Measurements from ENCODE around the gene CLDN3. TPM values are rescaled to one million over a fixed set of nuclear protein-coding genes. Genes with fewer than 3 reads are reported as not detected.
A peak's percentile ranks its signal among the peaks of the same experiment; 100 is the strongest.

The CLDN3 gene
- total and polyA plus RNA-seq, 9 of the 15 experiments (the other 6 are each of a cell fraction or from before 2014, with no cell fraction given), result 0.29 TPM; not detected in 8

DNA sequence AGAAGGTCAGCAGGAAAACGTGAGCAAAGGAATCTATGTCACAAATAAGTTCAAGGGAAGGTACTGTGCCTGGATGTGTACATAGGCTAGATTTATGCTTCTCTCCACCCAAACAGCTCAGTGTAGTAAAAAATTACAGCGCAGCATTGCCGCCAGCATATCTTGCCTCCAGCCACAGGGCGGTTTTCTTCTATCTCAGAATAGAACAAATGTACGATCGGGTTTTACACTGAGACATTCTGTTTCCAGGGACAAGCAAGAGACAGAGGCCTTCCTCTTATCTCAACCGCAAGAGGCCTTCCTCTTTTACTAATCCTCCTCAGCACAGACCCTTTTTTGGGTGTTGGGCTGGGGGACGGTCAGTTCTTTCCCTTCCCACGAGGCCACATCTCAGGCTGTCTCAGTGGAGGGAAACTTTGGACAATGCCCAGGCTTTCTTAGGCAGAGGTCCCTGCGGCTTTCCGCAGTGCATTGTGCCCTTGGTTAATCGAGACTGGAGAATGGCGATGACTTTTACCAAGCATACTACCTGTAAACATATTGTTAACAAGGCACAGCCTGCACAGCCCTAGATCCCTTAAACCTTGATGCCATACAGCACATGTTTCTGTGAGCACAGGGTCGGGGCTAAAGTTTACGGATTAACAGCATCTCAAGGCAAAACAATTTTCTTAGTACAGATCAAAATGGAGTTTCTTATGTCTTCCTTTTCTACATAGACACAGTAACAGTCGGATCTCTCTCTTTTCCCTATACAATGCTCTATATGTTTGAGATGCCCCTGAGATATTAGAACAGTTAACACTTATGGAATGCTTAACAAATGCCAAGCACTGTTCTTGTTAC, 19.9 kb downstream of the CLDN3 start (continued):
- TF ChIP-seq, protein P1, sequence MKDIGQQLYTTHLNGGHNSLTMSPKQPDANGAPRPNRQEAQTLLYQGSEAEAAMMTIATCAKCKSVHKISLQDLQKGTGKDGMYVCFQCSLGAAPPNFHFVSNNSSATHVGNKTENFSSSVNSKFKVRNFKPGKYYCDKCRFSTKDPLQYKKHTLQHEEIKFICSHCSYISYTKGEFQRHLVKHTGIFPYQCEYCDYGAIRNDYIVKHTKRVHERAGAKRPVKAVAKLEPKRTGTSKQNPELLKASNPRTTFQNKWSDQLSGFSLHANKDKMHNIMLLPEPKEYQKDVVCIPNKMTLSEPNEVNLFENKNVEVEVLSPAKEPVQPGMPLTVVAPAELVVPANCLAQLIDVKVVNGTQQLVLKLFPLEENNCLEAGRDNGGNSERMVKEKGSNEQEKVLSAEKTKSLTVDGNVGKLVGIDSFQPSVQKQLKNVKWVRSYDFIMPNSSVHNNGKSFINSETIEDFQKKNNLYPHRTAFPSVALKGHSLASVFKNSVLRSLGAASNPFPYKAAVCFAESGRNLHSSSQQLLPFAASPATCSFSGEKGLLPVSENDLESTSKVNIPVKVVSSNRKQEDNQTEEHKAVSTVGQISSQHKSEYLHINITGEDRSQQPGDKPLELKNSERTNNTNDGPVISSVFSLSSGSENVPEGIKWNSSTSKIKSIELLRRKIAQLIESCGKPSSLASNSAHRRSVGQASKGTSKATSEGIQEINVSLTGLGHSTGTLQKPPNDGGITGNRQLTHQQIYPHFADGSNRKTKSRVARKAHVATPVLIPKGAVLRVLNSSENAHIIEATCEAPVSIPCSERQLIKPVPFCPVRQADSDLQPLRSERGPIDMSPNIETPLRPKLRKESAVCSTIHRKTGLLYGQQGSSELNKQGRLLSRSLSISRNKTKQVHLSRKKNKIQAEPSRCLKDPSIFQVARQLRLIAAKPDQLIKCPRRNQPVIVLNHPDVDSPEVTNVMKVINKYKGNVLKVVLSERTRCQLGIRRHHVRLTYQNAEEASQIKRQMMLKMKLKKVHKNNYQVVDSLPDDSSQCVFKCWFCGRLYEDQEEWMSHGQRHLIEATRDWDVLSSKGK (CRISPR knock-in tag; IDR thresholded peaks at IDR 0.05), result no peak
- TF ChIP-seq MAZ (CRISPR knock-in tag; conservative IDR thresholded peaks at IDR 0.05 in 1 of 2, IDR thresholded peaks at IDR 0.05 in 1 of 2) (no peak), MIER1 (IDR thresholded peaks at IDR 0.05; ENCODE audit: low read depth) (no peak), KDM2B (CRISPR knock-in tag; IDR thresholded peaks at IDR 0.05) (no peak), EP400 (IDR thresholded peaks at IDR 0.05) (no peak), ZNF444 (CRISPR knock-in tag; IDR thresholded peaks at IDR 0.05) (no peak), LCOR (CRISPR knock-in tag; IDR thresholded peaks at IDR 0.05) (peak; percentile 15; the same call in 1 of the 2 replicates), KLF13 (tag; IDR thresholded peaks at IDR 0.05; ENCODE audit: borderline replicate concordance, low read depth) (no peak), L3MBTL2 (IDR thresholded peaks at IDR 0.05) (0 out of 2 replicates have a peak, but pooled peaks have one; percentile 53), TRIM28 (IDR thresholded peaks at IDR 0.05) (no peak), CBFA2T3 (IDR thresholded peaks at IDR 0.05) (peak; percentile 69), XRCC3 (IDR thresholded peaks at IDR 0.05) (no peak), U2AF1 (optimal IDR thresholded peaks at IDR 0.05; ENCODE audit: low read depth, low read length) (no peak), MTA3 (IDR thresholded peaks at IDR 0.05; ENCODE audit: borderline replicate concordance) (0 out of 2 replicates have a peak, but pooled peaks have one; percentile 33), ZNF75A (CRISPR knock-in tag; IDR thresholded peaks at IDR 0.05) (no peak)
- TF ChIP-seq, protein P2, sequence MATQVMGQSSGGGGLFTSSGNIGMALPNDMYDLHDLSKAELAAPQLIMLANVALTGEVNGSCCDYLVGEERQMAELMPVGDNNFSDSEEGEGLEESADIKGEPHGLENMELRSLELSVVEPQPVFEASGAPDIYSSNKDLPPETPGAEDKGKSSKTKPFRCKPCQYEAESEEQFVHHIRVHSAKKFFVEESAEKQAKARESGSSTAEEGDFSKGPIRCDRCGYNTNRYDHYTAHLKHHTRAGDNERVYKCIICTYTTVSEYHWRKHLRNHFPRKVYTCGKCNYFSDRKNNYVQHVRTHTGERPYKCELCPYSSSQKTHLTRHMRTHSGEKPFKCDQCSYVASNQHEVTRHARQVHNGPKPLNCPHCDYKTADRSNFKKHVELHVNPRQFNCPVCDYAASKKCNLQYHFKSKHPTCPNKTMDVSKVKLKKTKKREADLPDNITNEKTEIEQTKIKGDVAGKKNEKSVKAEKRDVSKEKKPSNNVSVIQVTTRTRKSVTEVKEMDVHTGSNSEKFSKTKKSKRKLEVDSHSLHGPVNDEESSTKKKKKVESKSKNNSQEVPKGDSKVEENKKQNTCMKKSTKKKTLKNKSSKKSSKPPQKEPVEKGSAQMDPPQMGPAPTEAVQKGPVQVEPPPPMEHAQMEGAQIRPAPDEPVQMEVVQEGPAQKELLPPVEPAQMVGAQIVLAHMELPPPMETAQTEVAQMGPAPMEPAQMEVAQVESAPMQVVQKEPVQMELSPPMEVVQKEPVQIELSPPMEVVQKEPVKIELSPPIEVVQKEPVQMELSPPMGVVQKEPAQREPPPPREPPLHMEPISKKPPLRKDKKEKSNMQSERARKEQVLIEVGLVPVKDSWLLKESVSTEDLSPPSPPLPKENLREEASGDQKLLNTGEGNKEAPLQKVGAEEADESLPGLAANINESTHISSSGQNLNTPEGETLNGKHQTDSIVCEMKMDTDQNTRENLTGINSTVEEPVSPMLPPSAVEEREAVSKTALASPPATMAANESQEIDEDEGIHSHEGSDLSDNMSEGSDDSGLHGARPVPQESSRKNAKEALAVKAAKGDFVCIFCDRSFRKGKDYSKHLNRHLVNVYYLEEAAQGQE (IDR thresholded peaks at IDR 0.05; ENCODE audit: borderline replicate concordance), result no peak
- TF ChIP-seq, protein P2 (CRISPR knock-in tag; IDR thresholded peaks at IDR 0.05; ENCODE audit: low read depth), result no peak
